Measurements from ENCODE around the gene EIF4B. TPM values are rescaled to one million over a fixed set of nuclear protein-coding genes. Genes with fewer than 3 reads are reported as not detected.
"Not testable (repeated sequence)": the region's sequence is repeated elsewhere in the genome, so short reads cannot be mapped to it uniquely, and the experiment has no call there.

EIF4B gene
- polyA plus RNA-seq, 1 of the 3 experiments (the other 2 are of a cell fraction): 267 TPM

GRCh38 chr12:53007343-53007742 is 1.1 kb downstream of the EIF4B start:
- H3K4me3 ChIP-seq (ENCODE audit: low read depth in 2 of 2, low read length in 1 of 2): peak overlapping the region; percentile 62 to 97
- H3K27ac ChIP-seq (ENCODE audit: low read depth in 2 of 2, low read length in 1 of 2): peak overlapping the region in 1 of 2 experiments; percentile 92; a peak in 1 of 4 replicates
- H3K9me2 ChIP-seq: no peaks in the 10 kb centered on the region
- H2AFZ ChIP-seq (ENCODE audit: low read depth): no peak overlapping the region
- H3K9ac ChIP-seq: peak overlapping the region; percentile 91; the same call in 1 of the 2 replicates
- no peak for TF ChIP-seq MXI1 (IDR thresholded peaks at IDR 0.05; ENCODE audit: low read depth, low read length)
- peaks cover 17 to 41% of the 10 kb centered on the region in 2 experiments for H3K36me3 ChIP-seq (replicated peaks in 1 of 2; ENCODE audit: control insufficient read depth in 1 of 2, insufficient read depth in 2 of 2, low read length in 1 of 2)
- no peaks in the 10 kb centered on the region for H3K9me3 ChIP-seq
- CTCF ChIA-PET: no interaction called here
- no peaks in the 10 kb centered on the region for H3K27me3 ChIP-seq (ENCODE audit: insufficient read depth)
- peaks cover 13% of the 10 kb centered on the region for H3F3A ChIP-seq (replicated peaks; ENCODE audit: insufficient read depth)
- DNase-seq: no peak
- H3K79me2 ChIP-seq (ENCODE audit: insufficient read depth): peaks cover 71% of the 10 kb centered on the region
- H3K4me2 ChIP-seq: peak overlapping the region; percentile 88
- H3K4me1 ChIP-seq (ENCODE audit: control insufficient read depth in 1 of 2, insufficient read depth in 2 of 2, low read depth in 1 of 2, low read length in 1 of 2): peaks cover 14 to 19% of the 10 kb centered on the region in 2 experiments; a peak in 3 of 4 replicates
- WGBS (ENCODE audit: low lambda C conversion rate): 22% methylated on average over 4 of the region's 4 CpGs
- POLR2A ChIA-PET: interaction anchor here (0.7 to 1.8 kb wide), 4 partner anchors 10 to 104 kb away, joined by 3 to 8 read pairs (median 3); no protein-coding TSS in a partner anchor
- peaks cover 54% of the 10 kb centered on the region for H4K20me1 ChIP-seq (ENCODE audit: insufficient read depth)

- H2AFZ ChIP-seq (ENCODE audit: low read depth); DNase-seq; H3K27ac ChIP-seq (ENCODE audit: low read depth in 2 of 2, low read length in 1 of 2); H3K27me3 ChIP-seq (ENCODE audit: insufficient read depth); POLR2A ChIA-PET; H3K9me3 ChIP-seq; H3K9me2 ChIP-seq; H3K9ac ChIP-seq; H3K4me3 ChIP-seq (ENCODE audit: low read depth in 2 of 2, low read length in 1 of 2): not testable (repeated sequence)
- CTCF ChIA-PET: interaction anchor here (1.0 to 1.3 kb wide), 2 partner anchors 10 to 91 kb away, joined by 3 read pairs; no protein-coding TSS in a partner anchor
- Histone ChIP-seq H3K4me2 (peak overlapping the region; percentile 88), H4K20me1 (ENCODE audit: insufficient read depth) (peaks cover 69% of the 10 kb centered on the region), H3K4me1 (ENCODE audit: control insufficient read depth in 1 of 2, insufficient read depth in 2 of 2, low read depth in 1 of 2, low read length in 1 of 2) (peaks cover 14 to 19% of the 10 kb centered on the region in 2 experiments; a peak in 3 of 4 replicates), H3F3A (replicated peaks; ENCODE audit: insufficient read depth) (peaks cover 13% of the 10 kb centered on the region), H3K36me3 (replicated peaks in 1 of 2; ENCODE audit: control insufficient read depth in 1 of 2, insufficient read depth in 2 of 2, low read length in 1 of 2) (peaks cover 17 to 48% of the 10 kb centered on the region in 2 experiments), H3K79me2 (ENCODE audit: insufficient read depth) (peaks cover 85% of the 10 kb centered on the region)
- WGBS (ENCODE audit: low lambda C conversion rate): 92% methylated on average over 15 of the region's 15 CpGs
These were observed 2.5 kb downstream of the EIF4B start for GRCh38 chr12:53008760-53009159.

GRCh38 chr12:53010955-53011354 is 4.7 kb downstream of the EIF4B start:
- H3K9me2 ChIP-seq: no peaks in the 10 kb centered on the region
- WGBS (ENCODE audit: low lambda C conversion rate): 93% methylated on average over 2 of the region's 2 CpGs
- H3K27ac ChIP-seq (ENCODE audit: low read depth in 2 of 2, low read length in 1 of 2): no peak overlapping the region
- no peak overlapping the region for H2AFZ ChIP-seq (ENCODE audit: low read depth)
- no peak overlapping the region for H3K4me3 ChIP-seq (ENCODE audit: low read depth in 2 of 2, low read length in 1 of 2)
- peaks cover 97% of the 10 kb centered on the region for H3K79me2 ChIP-seq (ENCODE audit: insufficient read depth)
- H3K9me3 ChIP-seq: no peaks in the 10 kb centered on the region
- H3K4me1 ChIP-seq (ENCODE audit: control insufficient read depth in 1 of 2, insufficient read depth in 2 of 2, low read depth in 1 of 2, low read length in 1 of 2): peaks cover 14 to 15% of the 10 kb centered on the region in 2 experiments; a peak in 3 of 4 replicates
- no peak overlapping the region for H3K9ac ChIP-seq
- no peak for DNase-seq
- ChIA-PET CTCF (interaction anchor here (0.6 to 1.4 kb wide), 8 partner anchors 10 to 179 kb away, joined by 3 to 4 read pairs (median 3); no protein-coding TSS in a partner anchor), POLR2A (no interaction called here)
- H3K4me2 ChIP-seq: no peak overlapping the region
- no peaks in the 10 kb centered on the region for H3K27me3 ChIP-seq (ENCODE audit: insufficient read depth)
- H3F3A ChIP-seq (replicated peaks; ENCODE audit: insufficient read depth): peaks cover 13% of the 10 kb centered on the region
- H3K36me3 ChIP-seq (replicated peaks in 1 of 2; ENCODE audit: control insufficient read depth in 1 of 2, insufficient read depth in 2 of 2, low read length in 1 of 2): peaks cover 18 to 57% of the 10 kb centered on the region in 2 experiments
- peaks cover 91% of the 10 kb centered on the region for H4K20me1 ChIP-seq (ENCODE audit: insufficient read depth)
- TF ChIP-seq REST (IDR thresholded peaks at IDR 0.05; ENCODE audit: low read depth, low read length): no peak
- no peak for TF ChIP-seq POLR2AphosphoS5 (IDR thresholded peaks at IDR 0.05; ENCODE audit: low read depth, low read length)
- TF ChIP-seq MEF2A (IDR thresholded peaks at IDR 0.05; ENCODE audit: borderline replicate concordance, low read depth): no peak
- TF ChIP-seq FOSL2 (IDR thresholded peaks at IDR 0.05; ENCODE audit: borderline replicate concordance, low read depth): no peak
- no peak for TF ChIP-seq USF1 (IDR thresholded peaks at IDR 0.05; ENCODE audit: borderline replicate concordance, low read depth)
- TF ChIP-seq ELF1 (IDR thresholded peaks at IDR 0.05): no peak
- no peak for TF ChIP-seq TEAD4 (IDR thresholded peaks at IDR 0.05; ENCODE audit: borderline replicate concordance, insufficient read depth)
- TF ChIP-seq NRF1 (IDR thresholded peaks at IDR 0.05; ENCODE audit: low read depth, low read length): no peak
- no peak for TF ChIP-seq IRF3 (IDR thresholded peaks at IDR 0.05; ENCODE audit: low read depth, low read length)
- TF ChIP-seq GABPA (IDR thresholded peaks at IDR 0.05; ENCODE audit: low read depth): no peak
- no peak for TF ChIP-seq CTCF (IDR thresholded peaks at IDR 0.05)
- TF ChIP-seq TAF1 (IDR thresholded peaks at IDR 0.05; ENCODE audit: borderline replicate concordance, low read depth, low read length): no peak
- TF ChIP-seq SIN3A (IDR thresholded peaks at IDR 0.05; ENCODE audit: borderline replicate concordance, low read depth, low read length): no peak
